HG03342 (cell line): Measurements from ENCODE around the gene ANKRD13B.

Experiments
- ATAC-seq: cut with Tn5 transposase; IDR thresholded peaks from one replicate; pipeline ENCODE4 v1.9.1; 2021; ENCODE audit warnings: mild to moderate bottlenecking, moderate library complexity; ENCODE audit not compliant: unreplicated experiment

Gene ANKRD13B

DNA sequence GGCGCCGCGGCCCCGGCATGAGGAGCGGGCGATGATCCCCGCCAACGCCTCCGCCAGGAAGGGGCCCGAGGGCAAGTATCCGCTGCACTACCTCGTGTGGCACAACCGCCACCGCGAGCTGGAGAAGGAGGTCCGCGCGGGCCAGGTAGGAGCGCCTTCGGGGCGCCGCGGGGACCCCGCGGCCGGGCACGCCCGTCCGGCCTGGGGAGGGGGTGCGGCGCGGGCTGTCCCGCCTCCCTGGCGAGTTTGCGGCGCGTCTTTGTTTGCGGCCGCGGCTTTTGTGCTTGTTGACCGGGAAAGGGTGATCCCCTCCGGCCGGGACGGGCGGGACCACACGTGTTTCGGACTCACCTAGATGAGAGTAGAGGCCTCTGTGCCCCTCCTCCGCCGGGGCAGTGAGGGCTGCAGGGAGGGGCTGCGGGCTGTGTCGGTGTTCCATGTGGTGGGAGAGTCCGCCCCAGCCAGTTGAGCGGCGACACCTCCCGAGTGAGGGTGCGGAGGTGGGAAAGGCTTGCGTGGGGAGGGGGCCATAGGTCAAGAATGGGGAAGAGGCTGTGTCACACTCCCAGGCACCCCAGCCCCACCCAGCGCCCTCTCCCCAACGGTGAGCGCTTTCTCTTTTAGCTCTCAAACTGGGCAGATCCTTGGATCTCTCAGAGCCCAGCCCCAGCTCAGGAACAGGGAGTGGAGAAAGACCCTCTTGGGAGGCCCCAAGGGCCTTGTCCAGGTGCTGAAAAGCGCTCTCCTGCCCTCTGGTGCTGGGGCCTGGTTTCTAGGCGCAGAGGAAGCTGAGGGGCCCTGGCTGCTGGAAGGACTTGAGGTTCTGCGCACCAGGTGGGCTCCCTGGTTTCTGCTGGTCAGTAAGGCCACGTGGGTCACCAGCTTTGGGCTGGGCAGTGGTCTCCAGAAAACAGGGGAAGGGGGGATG lies 923 bp downstream of the ANKRD13B start:
- ATAC-seq = no peak

DNA sequence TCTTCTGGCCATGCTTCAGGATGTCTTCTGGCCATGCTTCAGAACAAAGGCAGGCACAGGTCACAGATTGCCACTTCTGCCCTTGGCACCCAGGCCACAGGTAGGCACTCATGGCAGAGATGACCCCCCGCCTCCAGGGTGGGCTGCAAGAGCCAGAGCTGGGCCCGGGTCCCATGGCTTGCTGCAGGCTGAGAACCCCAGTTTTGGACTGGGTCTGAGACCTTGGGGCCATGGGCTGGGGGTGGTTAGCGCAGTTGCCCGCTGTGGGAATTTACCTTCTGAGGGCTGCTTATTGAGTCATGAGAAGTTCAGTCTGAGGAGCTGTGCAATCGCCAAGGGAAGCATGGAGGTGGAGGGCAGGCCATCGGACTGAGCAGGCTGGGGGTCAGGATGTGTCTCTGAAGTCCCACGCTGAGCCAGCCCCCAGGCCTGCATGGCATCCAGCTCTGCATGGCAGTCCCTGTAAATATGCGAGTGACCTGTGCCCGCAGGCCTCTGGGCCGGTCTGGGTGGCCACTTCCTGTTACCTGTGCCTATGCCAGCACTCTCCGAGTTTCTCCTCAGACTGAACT lies 1.7 kb downstream of the ANKRD13B start:
- ATAC-seq = no peak

GRCh38 chr17:29595107-29595942 lies 2.4 kb downstream of the ANKRD13B start:
- no peak for ATAC-seq

DNA sequence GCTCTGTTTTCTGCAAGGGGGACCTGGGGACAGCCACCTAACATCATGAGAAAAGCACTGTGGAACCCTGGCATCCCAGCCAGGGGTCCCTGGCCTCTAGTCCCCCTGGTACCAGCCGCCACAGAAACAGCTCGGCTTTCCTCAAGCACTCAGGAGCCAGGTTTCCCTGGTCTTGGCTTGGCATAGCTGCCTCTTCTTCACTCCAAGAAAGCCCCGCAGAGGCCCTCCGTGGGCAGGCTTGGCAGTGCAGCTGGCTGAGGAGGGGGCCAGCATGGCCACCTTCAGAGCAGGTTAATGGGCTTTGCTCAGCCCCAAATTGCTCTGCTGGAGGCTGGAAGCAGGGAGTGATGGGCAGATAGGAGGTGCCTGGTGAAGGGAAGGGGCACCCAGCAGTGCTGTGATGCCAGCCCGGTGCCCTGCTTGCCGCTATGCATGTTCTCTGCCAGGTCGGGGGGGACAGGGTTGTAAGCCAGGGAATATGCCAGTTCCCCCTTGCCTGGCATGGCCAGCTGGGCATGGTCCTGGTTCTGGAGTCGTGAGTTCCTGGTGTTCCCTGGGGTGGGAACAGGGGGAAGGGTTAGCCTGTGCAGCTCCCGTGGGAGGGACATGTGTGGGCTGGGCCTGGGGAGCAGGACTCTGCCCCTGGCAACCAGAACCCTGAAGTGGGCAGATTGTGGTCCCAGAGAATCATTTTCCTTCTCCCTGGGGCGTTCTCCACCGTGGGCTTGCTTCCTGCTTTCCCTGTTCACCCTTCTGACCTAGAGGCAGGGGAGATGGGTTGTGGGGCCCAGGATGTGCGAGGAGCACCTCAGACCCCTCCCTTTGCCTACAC lies 3.2 kb downstream of the ANKRD13B start:
- ATAC-seq = no peak

GRCh38 chr17:29596811-29597210 lies 3.9 kb downstream of the ANKRD13B start:
- no peak for ATAC-seq

DNA sequence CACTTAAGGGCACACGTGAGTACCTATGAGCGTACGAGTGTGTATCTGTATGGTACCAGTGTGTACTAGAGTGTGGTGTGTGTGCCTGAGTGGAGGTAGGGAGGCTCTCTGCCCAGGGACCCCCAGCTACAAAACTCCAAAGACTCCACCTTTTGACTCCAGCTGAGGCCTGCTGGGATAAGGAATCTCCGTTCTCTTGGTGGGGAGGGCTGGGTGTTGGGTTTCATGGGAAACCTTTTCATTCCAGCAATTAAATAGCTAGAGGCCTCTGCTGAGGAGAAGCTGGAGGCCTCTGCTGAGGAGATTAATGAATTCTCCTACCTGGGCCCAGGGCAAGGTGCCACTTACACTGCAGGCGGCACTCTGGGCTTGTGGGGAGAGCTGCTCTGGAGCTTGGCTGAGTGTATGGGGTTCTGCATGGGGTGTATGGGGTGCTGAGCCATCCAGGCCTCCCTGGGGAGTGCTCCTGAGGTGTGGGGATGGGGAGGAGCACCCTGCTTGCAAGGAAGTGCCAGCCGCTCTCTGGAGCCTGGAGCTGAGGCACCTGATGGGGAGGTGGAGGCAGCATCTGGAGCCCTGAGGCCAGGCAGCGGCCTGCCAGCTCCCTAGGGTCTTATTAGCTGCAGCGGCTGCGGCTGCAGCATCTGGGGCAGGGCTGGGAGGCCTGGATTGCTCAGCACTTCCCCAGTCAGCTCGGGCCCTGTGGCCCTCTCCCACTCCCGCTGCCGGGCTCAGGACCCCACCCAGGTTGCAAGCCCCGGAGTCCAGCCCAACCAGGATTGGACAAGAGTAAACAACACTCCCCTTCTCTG lies 4.6 kb downstream of the ANKRD13B start:
- ATAC-seq = no peak

GRCh38 chr17:29603109-29603674 lies 10.3 kb downstream of the ANKRD13B start:
- ATAC-seq = no peak

GRCh38 chr17:29607557-29608195 lies 14.7 kb downstream of the ANKRD13B start:
- ATAC-seq = no peak

GRCh38 chr17:29608986-29609385 lies 16.1 kb downstream of the ANKRD13B start:
- no peak for ATAC-seq

DNA sequence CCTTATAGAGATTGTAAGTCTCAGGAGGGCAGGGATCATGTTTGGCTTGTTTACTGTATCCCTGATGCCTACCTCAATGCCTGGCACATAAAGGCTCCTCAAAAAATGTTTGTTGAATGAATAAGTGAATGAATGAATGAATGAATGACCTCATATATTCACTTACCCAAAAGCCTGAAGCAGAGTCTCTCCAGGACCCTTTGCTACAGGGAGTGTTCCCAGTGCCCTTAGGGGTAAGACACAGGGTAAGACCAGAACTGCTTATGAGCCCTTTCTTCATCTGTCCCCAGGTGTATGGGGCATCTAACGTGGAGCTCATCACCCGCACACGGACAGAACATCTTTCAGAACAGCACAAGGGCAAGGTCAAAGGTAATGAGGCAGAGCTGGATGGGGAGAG lies 17.5 kb downstream of the ANKRD13B start:
- no peak for ATAC-seq

GRCh38 chr17:29611351-29612093 lies 18.6 kb downstream of the ANKRD13B start:
- ATAC-seq = no peak

- ATAC-seq = no peak
Observed at GRCh38 chr17:29612094-29612403, 19.1 kb downstream of the ANKRD13B start.

GRCh38 chr17:29612404-29613280 lies 19.7 kb downstream of the ANKRD13B start:
- no peak for ATAC-seq

GRCh38 chr17:29613352-29613837 lies 20.5 kb downstream of the ANKRD13B start:
- ATAC-seq = no peak

GRCh38 chr17:29613856-29614255 lies 20.9 kb downstream of the ANKRD13B start:
- no peak for ATAC-seq

DNA sequence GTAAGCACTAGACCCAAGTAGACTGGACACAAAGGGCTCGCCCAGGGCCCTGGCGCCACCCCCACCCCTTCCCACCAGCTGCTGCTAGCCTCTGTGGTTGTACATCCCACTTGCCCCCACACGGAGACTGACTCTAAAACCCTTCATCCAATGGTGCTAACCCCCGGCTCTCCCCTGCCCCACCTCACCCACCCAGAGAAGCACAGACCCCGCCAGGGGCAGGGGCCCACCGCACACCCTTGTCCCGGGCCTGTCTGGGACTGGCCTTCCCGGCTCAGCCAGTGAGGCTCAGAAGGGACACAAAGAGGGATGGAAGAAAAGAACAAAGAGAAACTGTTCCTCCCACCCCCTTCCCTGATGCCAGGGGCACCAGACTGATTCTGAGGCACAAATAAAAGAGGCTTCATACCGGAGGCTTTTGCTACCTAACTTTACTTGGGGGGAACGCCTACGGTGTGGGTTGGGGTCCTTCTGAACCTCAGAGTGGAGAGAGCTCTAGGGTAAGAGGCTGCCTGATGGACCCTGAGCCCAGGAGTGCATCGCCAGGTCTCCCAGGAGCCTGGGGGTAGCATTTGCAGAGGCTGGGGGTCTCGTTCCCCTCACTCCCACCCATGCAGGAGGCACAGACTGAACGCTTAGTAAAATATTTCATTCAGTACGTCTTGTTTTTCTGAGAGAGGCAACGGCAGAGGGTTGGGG lies 21.6 kb downstream of the ANKRD13B start:
- ATAC-seq = no peak

DNA sequence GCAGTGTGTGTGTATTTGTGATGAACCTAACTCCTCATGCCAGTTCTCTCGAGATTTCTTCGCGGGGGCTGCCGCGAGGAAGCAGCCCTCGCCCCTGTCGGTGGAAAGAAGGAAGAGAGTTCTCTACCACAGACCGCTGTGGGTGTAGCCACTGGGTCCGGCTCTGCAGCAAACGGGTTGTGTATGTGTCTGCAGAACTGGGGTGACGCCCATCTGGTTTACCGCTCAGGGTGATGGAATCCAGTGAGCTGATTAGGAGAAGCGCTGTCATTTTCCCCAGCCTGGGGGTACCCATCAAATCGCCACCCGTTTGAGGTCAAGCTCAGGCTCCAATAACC lies 22.1 kb downstream of the ANKRD13B start:
- ATAC-seq = no peak
